Astrocyte (in vitro differentiated cells and primary cell): ENCODE measurements around the gene POU6F2. TPM values are rescaled to one million over a fixed set of nuclear protein-coding genes. Genes with fewer than 3 reads are reported as not detected.

Source experiments
- DNase-seq: peaks from one replicate; pipeline ENCODE4 v3.0.0-alpha.2; 2010; ENCODE audit warnings: low read depth
- FAIRE-seq: peaks from 2 replicates; lab custom pipeline; 2011; peaks lifted over from hg19 to GRCh38; lab: Jason Lieb, UNC
- H2AFZ ChIP-seq: 2 replicates; pipeline ENCODE4 v1.6.0; 2012; ENCODE audit warnings: low read depth, low read length, inconsistent platforms
- H3K27ac ChIP-seq: 2 replicates; pipeline ENCODE4 v1.5.1; 2011; ENCODE audit warnings: low read depth, low read length, inconsistent platforms
- H3K27me3 ChIP-seq: 2 replicates; pipeline ENCODE4 v1.6.0; 2011; ENCODE audit warnings: low read length, inconsistent platforms; ENCODE audit not compliant: insufficient read depth
- H3K36me3 ChIP-seq: 2 replicates; pipeline ENCODE4 v1.5.1; 2011; ENCODE audit warnings: low read length, inconsistent platforms; ENCODE audit not compliant: insufficient read depth
- H3K4me1 ChIP-seq: 2 replicates; pipeline ENCODE4 v1.5.1; 2011; ENCODE audit warnings: low read length, inconsistent platforms; ENCODE audit not compliant: insufficient read depth
- H3K4me2 ChIP-seq: 2 replicates; pipeline ENCODE4 v1.6.0; 2012; ENCODE audit warnings: low read length, inconsistent platforms
- H3K4me3 ChIP-seq: 2 replicates; pipeline ENCODE4 v1.5.1; 2011; ENCODE audit warnings: low read depth, mild to moderate bottlenecking, low read length, inconsistent platforms; ENCODE audit not compliant: insufficient read depth
- H3K79me2 ChIP-seq: 2 replicates; pipeline ENCODE4 v1.6.0; 2012; ENCODE audit warnings: mild to moderate bottlenecking, low read length, inconsistent platforms; ENCODE audit not compliant: insufficient read depth
- H3K9ac ChIP-seq: 2 replicates; pipeline ENCODE4 v1.6.0; 2012; ENCODE audit warnings: mild to moderate bottlenecking, low read length, inconsistent platforms
- H3K9me3 ChIP-seq: 2 replicates; pipeline ENCODE4 v1.5.1; 2012; ENCODE audit warnings: low read depth, mild to moderate bottlenecking, low read length, inconsistent platforms; ENCODE audit not compliant: insufficient read depth
- H4K20me1 ChIP-seq: 2 replicates; pipeline ENCODE4 v1.6.0; 2012; ENCODE audit warnings: low read length, inconsistent platforms; ENCODE audit not compliant: insufficient read depth
- H3K27ac Mint-ChIP-seq: one replicate; pipeline ENCODE4 v1.8.0; 2021; ENCODE audit warnings: mild to moderate bottlenecking, mixed read lengths; ENCODE audit not compliant: unreplicated experiment
- H3K27me3 Mint-ChIP-seq: one replicate; pipeline ENCODE4 v1.8.0; 2021; ENCODE audit warnings: low read depth, mixed read lengths; ENCODE audit not compliant: unreplicated experiment
- H3K36me3 Mint-ChIP-seq: one replicate; pipeline ENCODE4 v1.8.0; 2021; ENCODE audit warnings: low read depth, mixed read lengths; ENCODE audit not compliant: unreplicated experiment
- H3K4me1 Mint-ChIP-seq: one replicate; pipeline ENCODE4 v1.8.0; 2021; ENCODE audit warnings: low read depth, mixed read lengths; ENCODE audit not compliant: unreplicated experiment
- H3K4me3 Mint-ChIP-seq: one replicate; pipeline ENCODE4 v1.8.0; 2021; ENCODE audit warnings: mild to moderate bottlenecking, moderate library complexity, mixed read lengths; ENCODE audit not compliant: unreplicated experiment
- H3K9me3 Mint-ChIP-seq: one replicate; pipeline ENCODE4 v1.8.0; 2021; ENCODE audit warnings: mild to moderate bottlenecking, mixed read lengths; ENCODE audit not compliant: unreplicated experiment
- EZH2 ChIP-seq: IDR thresholded peaks from 2 replicates; pipeline ENCODE4 v1.6.1; 2012; ENCODE audit warnings: mild to moderate bottlenecking, low read length, inconsistent platforms; ENCODE audit not compliant: insufficient read depth
- total RNA-seq: library from RNA; stranded (reverse); gene quantifications from 2 replicates; pipeline ENCODE4 v1.2.1, GENCODE V29; 2021
- TF ChIP-seq, protein P1 (sequence below): IDR thresholded peaks from 2 replicates; pipeline ENCODE4 v1.5.1; 2011; ENCODE audit warnings: low read depth, mild to moderate bottlenecking, inconsistent platforms, low read length, moderate library complexity; ENCODE audit not compliant: insufficient read depth

POU6F2 gene
- total RNA-seq, 1 donor from 2014 or later: 0.45 TPM

DNA sequence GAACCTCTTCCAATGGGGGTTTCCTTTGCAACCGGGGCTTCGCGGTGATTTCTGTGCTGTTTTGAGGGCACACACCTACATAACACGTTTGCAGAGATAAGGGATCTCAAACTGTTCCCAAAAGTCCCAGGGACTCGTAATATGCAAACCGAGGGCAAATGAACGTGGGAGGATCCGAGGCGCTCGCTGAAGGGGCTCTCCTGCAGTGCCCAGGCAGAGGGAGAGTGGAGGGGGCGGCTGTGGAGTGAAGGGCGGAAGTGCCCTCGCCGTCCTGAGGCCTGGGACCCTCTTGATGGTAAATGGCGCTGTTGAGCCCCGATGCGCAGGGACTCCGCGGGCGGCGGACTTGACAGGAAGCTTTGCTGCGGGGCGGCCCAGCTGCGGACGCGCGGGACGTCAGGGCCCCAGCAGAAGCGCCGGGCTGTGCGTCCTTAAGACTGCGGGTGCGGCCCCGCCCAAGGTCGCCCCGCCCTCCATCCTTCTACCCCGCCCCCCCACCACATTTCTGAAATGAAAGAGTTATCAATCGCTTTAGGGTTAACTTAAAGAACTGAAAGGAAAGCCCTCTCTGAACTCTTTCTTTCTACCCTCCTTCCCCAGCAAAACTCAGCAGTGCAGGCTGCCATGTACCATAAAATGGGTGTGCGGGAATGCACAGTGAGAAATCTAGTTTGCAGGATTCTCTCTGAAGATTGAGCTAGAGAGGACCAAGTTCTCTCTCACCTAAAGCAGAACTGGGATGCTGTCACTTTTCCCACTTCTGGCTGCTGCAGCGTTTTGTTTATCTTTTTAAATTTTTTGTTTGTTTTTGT, 436.7 kb downstream of the POU6F2 start:
- no peaks in the 10 kb centered on the region for H3K36me3 Mint-ChIP-seq
- DNase-seq (peak; percentile 40), FAIRE-seq (no peak)
- peak overlapping the region; percentile 82 for H3K27ac Mint-ChIP-seq
- H3K4me1 ChIP-seq: no peaks in the 10 kb centered on the region
- no peaks in the 10 kb centered on the region for H3K36me3 ChIP-seq
- no peak overlapping the region for H3K27ac ChIP-seq
- peak overlapping the region; percentile 82 for H3K9ac ChIP-seq
- no peaks in the 10 kb centered on the region for H3K9me3 ChIP-seq
- peak overlapping the region; percentile 82 for H3K4me3 ChIP-seq
- no peaks in the 10 kb centered on the region for H3K27me3 ChIP-seq
- H3K79me2 ChIP-seq: no peaks in the 10 kb centered on the region
- no peaks in the 10 kb centered on the region for H3K4me1 Mint-ChIP-seq
- peak overlapping the region; percentile 100 for H3K4me2 ChIP-seq
- H2AFZ ChIP-seq: peak overlapping the region; percentile 97
- TF ChIP-seq, protein P1, sequence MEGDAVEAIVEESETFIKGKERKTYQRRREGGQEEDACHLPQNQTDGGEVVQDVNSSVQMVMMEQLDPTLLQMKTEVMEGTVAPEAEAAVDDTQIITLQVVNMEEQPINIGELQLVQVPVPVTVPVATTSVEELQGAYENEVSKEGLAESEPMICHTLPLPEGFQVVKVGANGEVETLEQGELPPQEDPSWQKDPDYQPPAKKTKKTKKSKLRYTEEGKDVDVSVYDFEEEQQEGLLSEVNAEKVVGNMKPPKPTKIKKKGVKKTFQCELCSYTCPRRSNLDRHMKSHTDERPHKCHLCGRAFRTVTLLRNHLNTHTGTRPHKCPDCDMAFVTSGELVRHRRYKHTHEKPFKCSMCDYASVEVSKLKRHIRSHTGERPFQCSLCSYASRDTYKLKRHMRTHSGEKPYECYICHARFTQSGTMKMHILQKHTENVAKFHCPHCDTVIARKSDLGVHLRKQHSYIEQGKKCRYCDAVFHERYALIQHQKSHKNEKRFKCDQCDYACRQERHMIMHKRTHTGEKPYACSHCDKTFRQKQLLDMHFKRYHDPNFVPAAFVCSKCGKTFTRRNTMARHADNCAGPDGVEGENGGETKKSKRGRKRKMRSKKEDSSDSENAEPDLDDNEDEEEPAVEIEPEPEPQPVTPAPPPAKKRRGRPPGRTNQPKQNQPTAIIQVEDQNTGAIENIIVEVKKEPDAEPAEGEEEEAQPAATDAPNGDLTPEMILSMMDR: no peak
- no peaks in the 10 kb centered on the region for H3K27me3 Mint-ChIP-seq
- H3K9me3 Mint-ChIP-seq: no peaks in the 10 kb centered on the region
- peak overlapping the region; percentile 88 for H3K4me3 Mint-ChIP-seq
- no peaks in the 10 kb centered on the region for H4K20me1 ChIP-seq

DNA sequence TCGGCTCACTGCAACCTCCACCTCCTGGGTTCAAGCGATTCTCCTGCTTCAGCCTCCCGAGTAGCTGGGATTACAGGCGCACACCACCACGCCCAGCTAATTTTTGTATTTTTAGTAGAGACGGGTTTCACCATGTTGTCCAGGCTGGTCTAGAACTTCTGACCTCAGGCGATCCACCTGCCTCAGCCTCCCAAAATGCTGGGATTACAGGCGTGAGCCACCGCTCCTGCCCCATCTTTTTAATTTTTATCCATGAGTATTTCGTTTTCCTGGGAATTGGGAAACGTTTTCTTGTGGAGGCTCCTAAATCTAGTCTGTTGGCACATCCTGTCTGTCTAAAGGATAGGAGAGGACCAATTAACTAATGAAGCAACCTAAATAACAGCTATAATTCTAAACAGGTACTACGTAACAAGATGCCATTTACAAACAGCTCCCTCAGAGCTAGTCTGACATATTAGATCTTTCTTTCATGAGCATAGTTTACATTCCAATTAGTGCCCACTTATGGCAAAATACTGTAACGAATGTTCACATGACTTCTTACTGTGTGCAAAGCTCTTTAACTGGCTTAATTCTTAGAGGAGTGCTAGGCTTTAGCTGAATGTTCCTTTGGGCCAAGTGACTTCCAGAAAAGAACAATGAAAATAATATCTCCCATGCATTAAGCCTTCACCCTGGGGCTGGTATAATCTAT, 437.5 kb downstream of the POU6F2 start:
- no peak for DNase-seq
- TF ChIP-seq, protein P1: no peak
- TF ChIP-seq EZH2: no peak
- Histone ChIP-seq H2AFZ (no peak overlapping the region), H3K27me3 (no peaks in the 10 kb centered on the region), H3K9me3 (no peaks in the 10 kb centered on the region), H3K27ac (no peak overlapping the region), H3K79me2 (no peaks in the 10 kb centered on the region), H3K4me1 (no peaks in the 10 kb centered on the region), H4K20me1 (no peaks in the 10 kb centered on the region), H3K4me3 (no peak overlapping the region), H3K36me3 (no peaks in the 10 kb centered on the region), H3K4me2 (peak overlapping the region; percentile 100), H3K9ac (no peak overlapping the region)
- Mint-ChIP-seq H3K27me3 (no peaks in the 10 kb centered on the region), H3K4me3 (no peak overlapping the region), H3K9me3 (no peaks in the 10 kb centered on the region), H3K36me3 (no peaks in the 10 kb centered on the region), H3K27ac (no peak overlapping the region), H3K4me1 (no peaks in the 10 kb centered on the region)
- FAIRE-seq: no peak
